Stimulated activated naive CD8-positive, alpha-beta T cell treated with anti-CD3 and anti-CD28 coated beads, Interleukin-15, Interleukin-2, amounts not matched to agents 100 U/mL and 50 U/mL, for 24 hours (primary cell): ENCODE data around the gene DTX2.
"Not testable (repeated sequence)": the region's sequence is repeated elsewhere in the genome, so short reads cannot be mapped to it uniquely, and the experiment has no call there.

ENCODE experiments used
- ATAC-seq: fragments of 150-1000 bp; cut with Tn5 transposase; one replicate; pipeline ENCODE4 v1.10.0; 2021
- DNase-seq: peaks from one replicate; pipeline ENCODE4 v3.0.0; 2021

The DTX2 gene

DNA sequence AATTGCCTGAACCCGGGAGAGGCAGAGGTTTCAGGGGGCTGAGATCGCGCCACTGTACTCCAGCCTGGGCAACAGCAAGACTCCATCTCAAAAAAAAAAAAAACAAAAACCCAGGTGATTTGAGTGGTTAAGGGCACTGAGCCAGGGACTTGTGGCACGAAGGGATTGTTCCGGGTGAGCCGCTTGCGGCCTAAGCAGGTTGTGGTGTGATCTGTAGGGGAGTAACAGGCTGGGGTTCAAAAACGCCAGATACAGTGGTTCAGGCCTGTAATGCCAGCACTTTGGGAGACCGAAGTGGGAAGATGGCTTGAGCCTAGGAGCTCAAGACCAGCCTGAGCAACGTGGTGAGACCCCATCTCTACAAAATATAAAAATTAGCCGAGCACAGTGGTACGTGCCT lies 17.7 kb upstream of the DTX2 start:
- ATAC-seq: peak; percentile 60
- DNase-seq: not testable (repeated sequence)

GRCh38 chr7:76445577-76446008 lies 15.9 kb upstream of the DTX2 start:
- ATAC-seq (peak; percentile 81), DNase-seq (peak; percentile 19)

- not testable (repeated sequence) for ATAC-seq, DNase-seq
Observed at GRCh38 chr7:76457017-76457416, 4.5 kb upstream of the DTX2 start.

- ATAC-seq: not testable (repeated sequence)
Observed at GRCh38 chr7:76458504-76458903, 3.0 kb upstream of the DTX2 start.

DNA sequence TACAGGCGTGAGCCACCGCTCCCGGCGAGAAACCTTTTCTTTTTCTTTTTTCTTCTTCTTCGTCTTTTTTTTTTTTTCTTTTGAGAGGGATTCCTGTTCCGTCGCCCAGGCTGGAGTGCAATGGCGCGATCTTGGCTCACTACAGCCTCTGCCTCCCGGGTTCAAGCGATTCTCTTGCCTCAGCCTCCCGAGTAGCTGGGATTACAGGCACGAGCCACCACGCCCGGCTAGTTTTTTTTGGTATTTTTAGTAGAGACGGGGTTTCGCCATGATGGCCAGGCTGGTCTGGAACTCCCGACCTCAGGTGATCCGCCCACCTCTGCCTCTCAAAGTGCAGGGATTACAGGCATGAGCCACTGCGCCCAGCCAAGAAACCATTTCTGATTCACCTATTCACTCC lies 742 bp upstream of the DTX2 start:
- ATAC-seq: not testable (repeated sequence)

More at GRCh38 chr7:76458504-76458903, 3.0 kb upstream of the DTX2 start:
- not testable (repeated sequence) for DNase-seq

GRCh38 chr7:76462271-76462882 lies 868 bp downstream of the DTX2 start:
- not testable (repeated sequence) for ATAC-seq, DNase-seq

More for the DNA sequence above, 742 bp upstream of the DTX2 start:
- DNase-seq: not testable (repeated sequence)

- not testable (repeated sequence) for ATAC-seq, DNase-seq
Observed at GRCh38 chr7:76464959-76465358, 3.5 kb downstream of the DTX2 start.

- ATAC-seq: not testable (repeated sequence)
Observed at GRCh38 chr7:76465950-76466349, 4.4 kb downstream of the DTX2 start.

GRCh38 chr7:76467743-76468404 lies 6.4 kb downstream of the DTX2 start:
- peak; percentile 24 for DNase-seq
- peak; percentile 31 for ATAC-seq

More at GRCh38 chr7:76465950-76466349, 4.4 kb downstream of the DTX2 start:
- DNase-seq: not testable (repeated sequence)

DNA sequence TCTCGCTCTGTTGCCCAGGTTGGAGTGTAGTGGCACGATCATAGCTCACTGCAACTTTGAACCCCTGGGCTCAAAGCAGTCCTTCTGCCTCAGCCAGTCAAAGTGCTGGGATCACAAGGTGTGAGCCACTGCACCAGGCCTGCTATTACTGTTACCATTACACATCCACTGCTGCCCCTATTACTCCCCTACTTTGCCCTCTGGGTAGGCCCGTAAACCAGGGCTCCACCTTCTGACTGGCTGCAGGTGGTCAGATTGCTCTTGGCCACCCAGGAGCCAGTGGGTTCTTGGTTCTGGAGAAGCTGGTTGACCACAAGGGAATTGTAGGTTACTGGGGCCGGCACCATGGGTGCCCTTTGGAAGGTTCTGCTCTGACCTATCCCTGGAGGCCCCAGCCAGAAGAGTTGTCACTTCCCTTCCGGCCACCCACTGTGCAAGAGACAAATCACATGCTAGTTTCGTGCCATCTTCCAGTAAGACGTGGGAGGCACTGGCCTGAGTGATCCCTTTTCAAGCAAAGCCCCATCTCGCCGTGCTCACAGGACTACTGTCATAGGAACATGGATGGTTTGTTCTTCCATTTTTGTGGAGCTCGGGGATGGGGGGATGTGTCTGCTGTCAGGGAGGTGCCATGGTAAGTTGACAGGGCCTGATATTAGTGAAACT lies 10.2 kb downstream of the DTX2 start:
- not testable (repeated sequence) for DNase-seq, ATAC-seq

DNA sequence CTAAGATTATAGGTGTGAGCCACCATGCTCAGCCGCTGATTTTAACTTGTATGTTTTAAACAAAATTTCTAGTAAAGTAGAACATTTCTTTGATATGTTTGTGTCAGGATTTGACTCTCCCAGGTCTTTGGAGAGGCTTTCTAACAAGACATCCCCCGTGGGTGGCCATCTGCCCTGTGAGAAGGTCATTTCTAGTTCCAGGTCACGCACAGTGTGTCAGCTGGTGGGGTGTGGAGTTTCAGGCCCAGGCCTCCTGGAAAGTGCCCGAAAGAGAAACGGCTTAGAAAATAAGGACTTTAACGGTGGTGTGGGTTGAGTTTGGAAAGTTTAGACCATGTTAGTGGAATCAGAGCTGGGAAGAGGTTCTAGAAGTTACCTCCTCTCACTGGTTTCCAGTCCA lies 11.6 kb downstream of the DTX2 start:
- DNase-seq, ATAC-seq: not testable (repeated sequence)

DNA sequence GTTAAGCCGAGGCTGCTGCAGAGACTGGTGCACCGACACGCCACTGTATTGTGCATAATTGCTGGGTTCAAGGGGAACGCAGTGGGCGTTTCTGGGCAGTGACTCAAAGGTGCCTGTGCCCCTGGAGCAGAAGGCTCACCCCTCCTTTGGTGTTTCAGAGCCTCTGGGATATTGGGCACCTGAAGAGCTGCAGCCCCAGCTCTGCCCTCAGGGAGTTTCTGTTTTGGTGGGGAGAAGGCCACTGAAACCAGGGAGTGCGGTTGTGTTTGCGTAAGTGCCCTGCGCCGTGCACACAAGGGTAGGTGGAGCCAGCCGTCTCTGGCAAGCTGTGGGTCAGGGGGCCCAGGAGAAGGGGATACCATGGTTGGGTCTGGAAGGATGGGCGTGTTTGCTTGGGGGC lies 14.8 kb downstream of the DTX2 start:
- not testable (repeated sequence) for DNase-seq, ATAC-seq

- DNase-seq, ATAC-seq: not testable (repeated sequence)
Observed at GRCh38 chr7:76476742-76477474, 15.4 kb downstream of the DTX2 start.

- ATAC-seq: peak; percentile 14
- DNase-seq: not testable (repeated sequence)
Observed at GRCh38 chr7:76479628-76480027, 18.1 kb downstream of the DTX2 start.

DNA sequence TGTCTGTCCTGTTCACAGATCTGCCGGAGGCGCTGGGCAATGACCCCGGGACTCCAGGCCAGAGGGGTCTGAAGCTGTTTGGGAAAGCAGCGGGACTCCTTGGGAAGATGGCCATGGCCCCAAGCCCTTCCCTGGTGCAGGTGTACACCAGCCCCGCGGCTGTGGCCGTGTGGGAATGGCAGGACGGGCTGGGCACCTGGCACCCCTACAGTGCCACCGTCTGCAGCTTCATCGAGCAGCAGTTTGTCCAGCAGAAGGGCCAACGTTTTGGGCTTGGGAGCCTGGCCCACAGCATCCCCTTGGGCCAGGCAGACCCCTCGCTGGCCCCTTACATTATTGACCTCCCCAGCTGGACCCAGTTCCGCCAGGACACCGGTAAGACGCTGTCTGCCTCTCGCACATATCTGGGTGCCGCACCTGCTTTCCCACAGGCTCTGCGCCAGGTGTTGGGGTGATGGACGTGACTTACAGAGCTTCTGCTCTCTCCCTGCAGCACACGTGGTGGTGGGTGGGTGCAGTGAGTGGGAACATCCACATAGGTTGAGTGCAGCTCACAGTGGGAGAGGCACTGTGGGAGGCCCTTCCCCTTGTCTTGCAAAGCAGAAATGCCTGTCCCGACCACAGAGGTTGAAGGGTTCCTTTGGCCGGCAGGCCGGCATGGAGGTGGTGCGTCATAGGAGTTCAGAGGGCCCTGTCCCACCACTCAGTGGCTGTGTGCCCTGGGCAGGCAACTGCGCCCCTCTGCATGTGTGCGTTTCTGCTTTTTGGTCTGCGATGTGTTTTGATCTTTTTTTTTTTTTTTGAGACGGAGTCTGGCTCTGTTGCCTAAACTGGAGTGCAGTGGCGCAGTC lies 19.1 kb downstream of the DTX2 start:
- not testable (repeated sequence) for ATAC-seq, DNase-seq

DNA sequence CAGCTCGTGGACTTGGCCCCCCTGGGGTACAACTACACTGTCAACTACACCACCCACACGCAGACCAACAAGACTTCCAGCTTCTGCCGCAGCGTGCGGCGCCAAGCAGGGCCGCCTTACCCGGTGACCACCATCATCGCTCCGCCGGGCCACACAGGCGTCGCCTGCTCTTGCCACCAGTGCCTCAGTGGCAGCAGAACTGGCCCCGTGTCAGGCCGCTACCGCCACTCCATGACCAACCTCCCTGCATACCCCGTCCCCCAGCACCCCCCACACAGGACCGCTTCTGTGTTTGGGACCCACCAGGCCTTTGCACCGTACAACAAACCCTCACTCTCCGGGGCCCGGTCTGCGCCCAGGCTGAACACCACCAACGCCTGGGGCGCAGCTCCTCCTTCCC lies 21.2 kb downstream of the DTX2 start:
- not testable (repeated sequence) for ATAC-seq, DNase-seq

DNA sequence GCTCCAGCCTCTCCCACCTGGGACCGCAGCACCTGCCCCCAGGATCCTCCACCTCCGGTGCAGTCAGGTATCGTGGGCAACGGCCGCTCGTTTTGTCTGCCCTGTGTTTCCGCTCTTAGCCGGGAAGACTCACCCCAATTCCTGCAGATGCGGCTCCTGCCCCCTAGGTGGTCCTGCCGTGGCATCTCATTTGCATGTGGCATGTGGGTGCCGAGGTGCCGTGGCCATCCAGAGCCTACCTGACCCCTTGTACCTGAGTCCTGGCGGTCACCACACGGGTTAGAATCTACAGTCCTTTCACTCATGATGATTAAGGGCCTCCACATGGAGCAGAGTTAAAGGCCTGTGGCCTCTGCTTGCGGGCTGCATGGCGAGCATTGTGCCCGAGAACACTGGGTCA lies 21.6 kb downstream of the DTX2 start:
- not testable (repeated sequence) for ATAC-seq

DNA sequence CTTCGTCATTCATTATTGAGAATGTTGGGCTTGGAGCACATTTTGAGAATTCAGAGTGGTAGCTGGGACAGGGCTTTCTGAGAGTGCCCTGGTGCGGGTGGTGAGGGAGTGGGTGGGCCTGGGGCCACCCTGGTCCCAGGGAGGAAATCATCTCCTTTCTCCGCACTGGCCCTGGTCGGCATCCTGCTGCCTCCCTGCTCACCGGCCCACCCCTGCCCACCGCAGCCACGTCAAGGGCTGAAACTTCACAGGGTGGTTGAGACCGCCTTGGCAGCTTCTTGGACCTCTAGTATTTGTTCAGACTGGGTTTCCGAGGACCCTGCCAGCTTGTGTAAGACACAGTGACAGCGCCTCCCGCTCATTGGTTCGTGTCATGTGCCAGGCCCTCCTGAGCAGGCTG lies 22.9 kb downstream of the DTX2 start:
- not testable (repeated sequence) for DNase-seq

More for the DNA sequence above, 21.6 kb downstream of the DTX2 start:
- not testable (repeated sequence) for DNase-seq

GRCh38 chr7:76485822-76486610 lies 24.5 kb downstream of the DTX2 start:
- not testable (repeated sequence) for DNase-seq
- peak; percentile 11 for ATAC-seq

More for the DNA sequence above, 22.9 kb downstream of the DTX2 start:
- not testable (repeated sequence) for ATAC-seq

DNA sequence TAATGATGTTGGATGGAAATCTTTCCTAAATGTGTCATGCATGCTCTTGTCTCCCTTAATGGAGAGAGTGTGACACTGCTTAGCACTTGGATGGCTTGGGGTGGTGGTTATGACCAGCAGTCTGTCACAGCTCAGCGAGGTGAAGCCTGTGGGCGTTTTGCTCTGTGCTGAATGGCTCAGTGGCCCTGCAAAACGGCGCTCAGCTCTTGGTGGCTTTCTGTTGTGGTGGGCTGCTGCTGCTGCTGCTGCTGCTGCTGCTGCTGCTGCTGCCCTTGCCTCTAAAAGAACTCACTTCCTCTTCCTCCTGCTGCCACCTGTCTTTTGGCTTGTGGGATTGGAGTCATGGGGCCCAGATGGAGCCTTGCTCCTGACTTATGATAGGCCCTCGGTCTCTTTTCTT lies 25.1 kb downstream of the DTX2 start:
- ATAC-seq: peak; percentile 99
- DNase-seq: peak; percentile 41
